ENCODE measurements around the gene POLD4. TPM values are rescaled to one million over a fixed set of nuclear protein-coding genes. Genes with fewer than 3 reads are reported as not detected.

POLD4 gene
- total and polyA plus RNA-seq, 4 donors = 18.8 to 246 (median 86.0) TPM

DNA sequence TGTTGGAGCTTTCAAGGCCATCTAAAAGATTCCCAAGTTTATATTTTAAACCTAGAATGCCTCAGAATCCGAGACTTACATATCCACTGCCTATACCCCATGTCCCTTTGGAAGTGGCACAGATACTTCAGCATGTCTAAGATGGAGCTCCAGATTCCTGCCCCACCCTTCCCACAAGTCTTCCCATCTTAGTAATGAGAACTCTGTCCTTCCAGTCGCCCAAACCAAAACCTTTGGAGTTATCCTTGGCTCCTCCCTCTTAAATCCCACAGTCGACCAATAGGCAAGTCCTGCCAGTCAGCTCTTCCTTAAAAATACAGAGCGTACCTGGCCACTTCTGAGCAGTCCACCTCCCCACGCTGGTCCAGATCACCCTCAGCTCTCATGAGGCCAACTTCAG, 4.3 kb downstream of the POLD4 start:
- no peak overlapping the region for H3K27ac ChIP-seq (ENCODE audit: low read depth in 1 of 2, low read length in 2 of 2)
- no peaks in the 10 kb centered on the region for H3K27me3 ChIP-seq (ENCODE audit: control insufficient read depth in 4 of 4, insufficient read depth in 4 of 4, low read length in 3 of 4)
- WGBS = 78% methylated on average over 5 of the region's 5 CpGs
- H3K4me1 ChIP-seq (ENCODE audit: control insufficient read depth in 4 of 4, insufficient read depth in 4 of 4, low read length in 3 of 4) = peaks cover 2 to 22% (median 12%) of the 10 kb centered on the region in 4 donors
- no peak for TF ChIP-seq ATF3 (IDR thresholded peaks at IDR 0.05)
- TF ChIP-seq JUND (IDR thresholded peaks at IDR 0.05) = no peak
- no peak for TF ChIP-seq NR2F2 (IDR thresholded peaks at IDR 0.05)
- no peak for TF ChIP-seq HNF4G (IDR thresholded peaks at IDR 0.05)
- TF ChIP-seq EGR1 (IDR thresholded peaks at IDR 0.05; ENCODE audit: low read depth in 2 of 2) = no peak
- TF ChIP-seq RAD21 (IDR thresholded peaks at IDR 0.05) = no peak
- TF ChIP-seq HNF4A (conservative IDR thresholded peaks at IDR 0.05) = no peak
- TF ChIP-seq, protein P1, sequence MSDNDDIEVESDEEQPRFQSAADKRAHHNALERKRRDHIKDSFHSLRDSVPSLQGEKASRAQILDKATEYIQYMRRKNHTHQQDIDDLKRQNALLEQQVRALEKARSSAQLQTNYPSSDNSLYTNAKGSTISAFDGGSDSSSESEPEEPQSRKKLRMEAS (IDR thresholded peaks at IDR 0.05) = no peak
- TF ChIP-seq, protein P2, sequence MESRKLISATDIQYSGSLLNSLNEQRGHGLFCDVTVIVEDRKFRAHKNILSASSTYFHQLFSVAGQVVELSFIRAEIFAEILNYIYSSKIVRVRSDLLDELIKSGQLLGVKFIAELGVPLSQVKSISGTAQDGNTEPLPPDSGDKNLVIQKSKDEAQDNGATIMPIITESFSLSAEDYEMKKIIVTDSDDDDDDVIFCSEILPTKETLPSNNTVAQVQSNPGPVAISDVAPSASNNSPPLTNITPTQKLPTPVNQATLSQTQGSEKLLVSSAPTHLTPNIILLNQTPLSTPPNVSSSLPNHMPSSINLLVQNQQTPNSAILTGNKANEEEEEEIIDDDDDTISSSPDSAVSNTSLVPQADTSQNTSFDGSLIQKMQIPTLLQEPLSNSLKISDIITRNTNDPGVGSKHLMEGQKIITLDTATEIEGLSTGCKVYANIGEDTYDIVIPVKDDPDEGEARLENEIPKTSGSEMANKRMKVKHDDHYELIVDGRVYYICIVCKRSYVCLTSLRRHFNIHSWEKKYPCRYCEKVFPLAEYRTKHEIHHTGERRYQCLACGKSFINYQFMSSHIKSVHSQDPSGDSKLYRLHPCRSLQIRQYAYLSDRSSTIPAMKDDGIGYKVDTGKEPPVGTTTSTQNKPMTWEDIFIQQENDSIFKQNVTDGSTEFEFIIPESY (IDR thresholded peaks at IDR 0.05) = no peak
- no peak for TF ChIP-seq YY1 (IDR thresholded peaks at IDR 0.05)
- TF ChIP-seq TAF1 (conservative IDR thresholded peaks at IDR 0.05) = no peak
- H3K9me3 ChIP-seq (ENCODE audit: control insufficient read depth in 4 of 4, low read length in 3 of 4) = no peaks in the 10 kb centered on the region
- no peak for DNase-seq (ENCODE audit: low spot score)
- no peak overlapping the region for H3K9ac ChIP-seq (ENCODE audit: low read depth in 1 of 2, low read length in 2 of 2)
- no peak overlapping the region for H3K4me3 ChIP-seq (ENCODE audit: low read depth in 1 of 3, low read length in 3 of 3)
- peaks cover 0 to 1% (median 0%) of the 10 kb centered on the region in 4 donors for H3K36me3 ChIP-seq (ENCODE audit: control insufficient read depth in 4 of 4, insufficient read depth in 3 of 4, low read depth in 1 of 4, low read length in 3 of 4)

GRCh38 chr11:67347964-67348749, 5.2 kb downstream of the POLD4 start:
- no peak for DNase-seq (ENCODE audit: low spot score)
- Histone ChIP-seq H3K9me3 (ENCODE audit: control insufficient read depth in 4 of 4, low read length in 3 of 4) (no peaks in the 10 kb centered on the region), H3K9ac (ENCODE audit: low read depth in 1 of 2, low read length in 2 of 2) (no peak overlapping the region), H3K27me3 (ENCODE audit: control insufficient read depth in 4 of 4, insufficient read depth in 4 of 4, low read length in 3 of 4) (no peaks in the 10 kb centered on the region), H3K4me1 (ENCODE audit: control insufficient read depth in 4 of 4, insufficient read depth in 4 of 4, low read length in 3 of 4) (peaks cover 2 to 19% (median 11%) of the 10 kb centered on the region in 4 donors), H3K36me3 (ENCODE audit: control insufficient read depth in 4 of 4, insufficient read depth in 3 of 4, low read depth in 1 of 4, low read length in 3 of 4) (peaks cover 0 to 1% (median 0%) of the 10 kb centered on the region in 4 donors), H3K4me3 (ENCODE audit: low read depth in 1 of 3, low read length in 3 of 3) (no peak overlapping the region), H3K27ac (ENCODE audit: low read depth in 1 of 2, low read length in 2 of 2) (no peak overlapping the region)
- 82% methylated on average over 11 of the region's 11 CpGs for WGBS
- no peak for TF ChIP-seq CTCF (IDR thresholded peaks at IDR 0.05; ENCODE audit: low read depth, low read length, missing input control)
- TF ChIP-seq RXRA (IDR thresholded peaks at IDR 0.05) = no peak
- no peak for TF ChIP-seq RAD21 (IDR thresholded peaks at IDR 0.05)
- TF ChIP-seq TAF1 (conservative IDR thresholded peaks at IDR 0.05) = no peak
- no peak for TF ChIP-seq SP1 (IDR thresholded peaks at IDR 0.05)
- no peak for TF ChIP-seq JUND (IDR thresholded peaks at IDR 0.05)
- no peak for TF ChIP-seq FOXA2 (IDR thresholded peaks at IDR 0.05)
- no peak for TF ChIP-seq NR2F2 (IDR thresholded peaks at IDR 0.05)
- TF ChIP-seq ATF3 (IDR thresholded peaks at IDR 0.05) = no peak
- TF ChIP-seq YY1 (IDR thresholded peaks at IDR 0.05) = no peak
